Esophagus squamous epithelium (tissue), 4 donors: Measurements from ENCODE around the gene CHMP4A.

Source experiments
- CTCF ChIP-seq, 6 experiments: fragments of 450-650 bp in 4 of 6; fragments of 200-600 bp in 2 of 6; sonication (generic) in 2 of 6; IDR thresholded peaks; one replicate each; pipeline ENCODE4 v1.5.1; 2016 to 2019; ENCODE audit warnings: antibody characterized with exemption in 6 of 6, mild to moderate bottlenecking in 4 of 6, moderate library complexity in 4 of 6
- POLR2A ChIP-seq, 4 donors: fragments of 450-650 bp; IDR thresholded peaks; one replicate each; pipeline ENCODE4 v1.6.1; 2017; ENCODE audit warnings: antibody characterized with exemption in 4 of 4, mild to moderate bottlenecking in 4 of 4, moderate library complexity in 3 of 4

- TF ChIP-seq CTCF (IDR thresholded peaks at IDR 0.05) (no peak), POLR2A (IDR thresholded peaks at IDR 0.05) (no peak)
These were observed 6.8 kb downstream of the CHMP4A start for GRCh38 chr14:24206260-24207103.
